Loucy (cell line): ENCODE data around the gene HEPN1.

Experiments used
- H2AFZ ChIP-seq: fragments of 200-600 bp; sonication (generic); 2 replicates; pipeline ENCODE4 v1.6.0; 2016; ENCODE audit warnings: antibody characterized with exemption, mild to moderate bottlenecking, low read length, moderate library complexity
- H3F3A ChIP-seq: fragments of 200-600 bp; 2 replicates; pipeline ENCODE4 v1.6.0; 2016; ENCODE audit warnings: antibody characterized with exemption, low read depth, mild to moderate bottlenecking
- H3K27me3 ChIP-seq: fragments of 200-600 bp; sonication (generic); 2 replicates; pipeline ENCODE4 v1.6.1; 2014; ENCODE audit warnings: low read length, mild to moderate bottlenecking; ENCODE audit not compliant: insufficient read depth, poor library complexity, severe bottlenecking
- H3K36me3 ChIP-seq: fragments of 200-600 bp; sonication (generic); 2 replicates; pipeline ENCODE4 v1.6.1; 2016; ENCODE audit warnings: low read length; ENCODE audit not compliant: insufficient read depth
- H3K4me1 ChIP-seq: fragments of 200-600 bp; sonication (generic); 2 replicates; pipeline ENCODE4 v1.5.1; 2014; ENCODE audit warnings: low read length, mild to moderate bottlenecking; ENCODE audit not compliant: insufficient read depth, poor library complexity, severe bottlenecking
- H3K4me2 ChIP-seq: fragments of 200-600 bp; sonication (generic); 2 replicates; pipeline ENCODE4 v1.6.0; 2014; ENCODE audit warnings: antibody characterized with exemption, low read length, low read depth, mild to moderate bottlenecking; ENCODE audit not compliant: poor library complexity, severe bottlenecking
- H3K4me3 ChIP-seq: fragments of 200-600 bp; sonication (generic); 2 replicates; pipeline ENCODE4 v1.5.1; 2014; ENCODE audit warnings: low read length, mild to moderate bottlenecking, mixed read lengths; ENCODE audit not compliant: poor library complexity, severe bottlenecking
- H3K79me2 ChIP-seq: fragments of 200-600 bp; sonication (generic); 2 replicates; pipeline ENCODE4 v1.6.1; 2014; ENCODE audit warnings: low read length; ENCODE audit not compliant: insufficient read depth
- H3K9ac ChIP-seq: fragments of 200-600 bp; sonication (generic); 2 replicates; pipeline ENCODE4 v1.6.0; 2014; ENCODE audit warnings: mild to moderate bottlenecking, low read depth, low read length, moderate library complexity; ENCODE audit not compliant: poor library complexity, severe bottlenecking
- H3K9me2 ChIP-seq: fragments of 200-600 bp; sonication (generic); replicated peaks from 2 replicates; pipeline ENCODE4 v1.6.1; 2016; ENCODE audit warnings: low read depth, low read length, mixed read lengths
- H3K9me3 ChIP-seq: fragments of 200-600 bp; sonication (generic); 2 replicates; pipeline ENCODE4 v1.6.1; 2014; ENCODE audit warnings: mild to moderate bottlenecking, antibody characterized with exemption, low read length, low read depth; ENCODE audit not compliant: insufficient read depth
- H4K20me1 ChIP-seq: fragments of 200-600 bp; sonication (generic); 2 replicates; pipeline ENCODE4 v1.6.0; 2014; ENCODE audit warnings: antibody characterized with exemption, low read length, mild to moderate bottlenecking; ENCODE audit not compliant: insufficient read depth, poor library complexity, severe bottlenecking
- EZH2phosphoT487 ChIP-seq: fragments of 200-600 bp; IDR thresholded peaks from 2 replicates; pipeline ENCODE4 v1.6.1; 2018; ENCODE audit warnings: antibody characterized with exemption, mild to moderate bottlenecking, moderate library complexity, borderline replicate concordance
- TF ChIP-seq, protein P1 (sequence below): fragments of 200-600 bp; sonication (generic); conservative IDR thresholded peaks from 2 replicates; pipeline ENCODE4 v1.5.1; 2014; ENCODE audit warnings: mild to moderate bottlenecking, antibody characterized with exemption, low read length

Gene HEPN1

DNA sequence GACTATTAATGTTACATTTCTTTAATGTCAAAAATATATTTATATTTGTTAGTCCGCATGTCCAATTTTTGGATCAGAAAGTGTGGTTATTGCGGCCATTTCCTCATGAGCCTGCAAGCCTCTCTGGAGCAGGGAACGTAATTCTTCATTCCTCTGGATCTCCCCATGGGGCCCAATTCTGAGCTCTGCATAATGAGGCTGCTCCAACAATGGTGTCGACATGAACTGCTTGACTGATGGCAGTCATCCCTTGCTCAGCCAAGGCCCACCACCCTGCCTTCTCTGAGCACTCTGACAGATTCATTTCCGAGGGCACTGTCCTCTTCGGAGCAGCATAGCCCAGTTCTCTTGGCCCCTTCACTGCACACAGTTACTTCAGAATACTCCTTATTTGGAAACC lies 19.9 kb downstream of the HEPN1 start:
- Histone ChIP-seq H3K9me3 (no peaks in the 10 kb centered on the region), H3K27me3 (no peaks in the 10 kb centered on the region), H3K9me2 (no peaks in the 10 kb centered on the region), H4K20me1 (no peaks in the 10 kb centered on the region), H3K79me2 (no peaks in the 10 kb centered on the region), H3F3A (no peaks in the 10 kb centered on the region), H2AFZ (no peak overlapping the region), H3K9ac (no peak overlapping the region), H3K4me1 (peaks cover 16% of the 10 kb centered on the region), H3K36me3 (no peaks in the 10 kb centered on the region), H3K4me2 (no peak overlapping the region), H3K4me3 (no peak overlapping the region)
- no peak for TF ChIP-seq EZH2phosphoT487
- TF ChIP-seq, protein P1, sequence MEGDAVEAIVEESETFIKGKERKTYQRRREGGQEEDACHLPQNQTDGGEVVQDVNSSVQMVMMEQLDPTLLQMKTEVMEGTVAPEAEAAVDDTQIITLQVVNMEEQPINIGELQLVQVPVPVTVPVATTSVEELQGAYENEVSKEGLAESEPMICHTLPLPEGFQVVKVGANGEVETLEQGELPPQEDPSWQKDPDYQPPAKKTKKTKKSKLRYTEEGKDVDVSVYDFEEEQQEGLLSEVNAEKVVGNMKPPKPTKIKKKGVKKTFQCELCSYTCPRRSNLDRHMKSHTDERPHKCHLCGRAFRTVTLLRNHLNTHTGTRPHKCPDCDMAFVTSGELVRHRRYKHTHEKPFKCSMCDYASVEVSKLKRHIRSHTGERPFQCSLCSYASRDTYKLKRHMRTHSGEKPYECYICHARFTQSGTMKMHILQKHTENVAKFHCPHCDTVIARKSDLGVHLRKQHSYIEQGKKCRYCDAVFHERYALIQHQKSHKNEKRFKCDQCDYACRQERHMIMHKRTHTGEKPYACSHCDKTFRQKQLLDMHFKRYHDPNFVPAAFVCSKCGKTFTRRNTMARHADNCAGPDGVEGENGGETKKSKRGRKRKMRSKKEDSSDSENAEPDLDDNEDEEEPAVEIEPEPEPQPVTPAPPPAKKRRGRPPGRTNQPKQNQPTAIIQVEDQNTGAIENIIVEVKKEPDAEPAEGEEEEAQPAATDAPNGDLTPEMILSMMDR: no peak

- Histone ChIP-seq H3K4me3 (no peak overlapping the region), H3K27me3 (no peaks in the 10 kb centered on the region), H3K4me1 (peaks cover 20% of the 10 kb centered on the region), H3F3A (no peaks in the 10 kb centered on the region), H3K9me3 (no peaks in the 10 kb centered on the region), H3K9me2 (no peaks in the 10 kb centered on the region), H4K20me1 (no peaks in the 10 kb centered on the region), H3K79me2 (no peaks in the 10 kb centered on the region), H3K36me3 (no peaks in the 10 kb centered on the region), H2AFZ (no peak overlapping the region; the same call in 1 of the 2 replicates), H3K4me2 (no peak overlapping the region), H3K9ac (no peak overlapping the region)
- no peak for TF ChIP-seq EZH2phosphoT487
- TF ChIP-seq, protein P1: no peak
Measured at GRCh38 chr11:124941703-124942102, 22.7 kb downstream of the HEPN1 start.

- no peaks in the 10 kb centered on the region for H3K27me3 ChIP-seq
- TF ChIP-seq, protein P1: no peak
- no peak for TF ChIP-seq EZH2phosphoT487
- peak overlapping the region; percentile 65 for H3K9ac ChIP-seq
- no peaks in the 10 kb centered on the region for H3K9me3 ChIP-seq
- H3K4me1 ChIP-seq: peaks cover 20% of the 10 kb centered on the region
- peak overlapping the region; percentile 92 for H2AFZ ChIP-seq
- H3F3A ChIP-seq: no peaks in the 10 kb centered on the region
- H4K20me1 ChIP-seq: no peaks in the 10 kb centered on the region
- no peaks in the 10 kb centered on the region for H3K9me2 ChIP-seq
- H3K4me2 ChIP-seq: no peak overlapping the region
- H3K4me3 ChIP-seq: no peak overlapping the region
- no peaks in the 10 kb centered on the region for H3K36me3 ChIP-seq
- H3K79me2 ChIP-seq: no peaks in the 10 kb centered on the region
Measured at GRCh38 chr11:124942466-124943253, 23.6 kb downstream of the HEPN1 start.
